K562 (cell line): ENCODE results near the gene ACTA2. TPM values are rescaled to one million over a fixed set of nuclear protein-coding genes. Genes with fewer than 3 reads are reported as not detected.

Source experiments
- ATAC-seq: fragments of 200-7000 bp; cut with Tn5 transposase; 3 replicates; pipeline ENCODE4 v1.9.1; 2020; ENCODE audit warnings: moderate library complexity
- BruUV-seq: library from RNA; stranded (reverse); fragments of 400-500 nt; replicated peaks from 2 replicates; lab custom pipeline; 2021; lab: Mats Ljungman, UMichigan
- CTCF ChIA-PET: fragments of 300-600 bp; formaldehyde crosslinking; extraction: SDS; loops from one replicate; lab custom pipeline; 2021; ENCODE audit warnings: low intra/inter-chr PET ratio; lab: Yijun Ruan, JAX
- POLR2A ChIA-PET: fragments of 300-600, 350-650 bp; sonication (Branson Sonifier 250); formaldehyde crosslinking; extraction: SDS; loops from one replicate; lab custom pipeline; 2021; ENCODE audit warnings: antibody characterized with exemption, inconsistent platforms; lab: Yijun Ruan, JAX
- DNase-seq, 4 experiments: peaks; one replicate each; pipeline versions ENCODE4 v3.0.0 to v3.0.0-alpha.2; 2011 to 2018; ENCODE audit warnings: low spot score in 3 of 4, mixed read lengths in 3 of 4; ENCODE audit errors: extremely low read depth in 1 of 4
- FAIRE-seq: peaks from 2 replicates; lab custom pipeline; 2011; peaks lifted over from hg19 to GRCh38; lab: Jason Lieb, UNC
- H2AFZ ChIP-seq: 2 replicates; pipeline ENCODE4 v1.6.0; 2011; ENCODE audit warnings: low read depth, low read length, control low read depth, inconsistent platforms
- H3K27ac ChIP-seq: fragments of 200-600 bp; 3 replicates; pipeline ENCODE4 v1.8.0; 2011; ENCODE audit warnings: low read depth, mild to moderate bottlenecking, control low read depth, inconsistent platforms, low read length, moderate library complexity, mixed read lengths; ENCODE audit errors: extremely low read depth
- H3K27me3 ChIP-seq, 2 experiments: fragments of 300-600 bp in 1 of 2; 2 replicates in 1 of 2; 3 replicates in 1 of 2; pipeline versions ENCODE4 v1.6.0 to v1.8.0; 2011; ENCODE audit warnings: inconsistent platforms in 2 of 2, low read length in 2 of 2, mild to moderate bottlenecking in 1 of 2, mixed read lengths in 1 of 2, moderate library complexity in 1 of 2; ENCODE audit not compliant: control insufficient read depth in 2 of 2, insufficient read depth in 2 of 2
- H3K36me3 ChIP-seq: fragments of 300-600 bp; 3 replicates; pipeline ENCODE4 v1.8.0; 2011; ENCODE audit warnings: mild to moderate bottlenecking, low read length, inconsistent platforms; ENCODE audit not compliant: control insufficient read depth, insufficient read depth
- H3K4me1 ChIP-seq, 2 experiments: fragments of 200-600 bp in 1 of 2; replicated peaks in 1 of 2; 2 replicates in 1 of 2; 3 replicates in 1 of 2; pipeline versions ENCODE4 v1.5.1 to v1.8.0; 2011; ENCODE audit warnings: inconsistent platforms in 2 of 2, low read length in 2 of 2, mild to moderate bottlenecking in 1 of 2, mixed read lengths in 1 of 2, moderate library complexity in 1 of 2; ENCODE audit not compliant: control insufficient read depth in 2 of 2, insufficient read depth in 2 of 2
- H3K4me2 ChIP-seq: 2 replicates; pipeline ENCODE4 v1.6.1; 2011; ENCODE audit warnings: low read length, control low read depth, inconsistent platforms, mixed read lengths; ENCODE audit not compliant: insufficient read depth
- H3K4me3 ChIP-seq: fragments of 200-600 bp; sonication (generic), shearing (Covaris generic); 2 replicates; pipeline ENCODE4 v1.5.1; 2016; ENCODE audit warnings: control low read depth, inconsistent platforms
- H3K79me2 ChIP-seq: fragments of 200-600 bp; 3 replicates; pipeline ENCODE4 v1.8.0; 2011; ENCODE audit warnings: low read length, inconsistent platforms; ENCODE audit not compliant: control insufficient read depth, insufficient read depth
- H3K9ac ChIP-seq, 2 experiments: 2 replicates each; pipeline versions ENCODE4 v1.6.0 to v1.6.1; 2011; ENCODE audit warnings: low read depth in 2 of 2, low read length in 2 of 2, control low read depth in 1 of 2, inconsistent platforms in 1 of 2, mild to moderate bottlenecking in 1 of 2, mixed read lengths in 1 of 2; ENCODE audit not compliant: insufficient read depth in 1 of 2
- H3K9me1 ChIP-seq: one replicate; pipeline ENCODE4 v1.6.0; 2011; ENCODE audit warnings: inconsistent platforms, mild to moderate bottlenecking, low read length, moderate library complexity; ENCODE audit not compliant: control insufficient read depth, insufficient read depth
- H3K9me3 ChIP-seq: replicated peaks from 2 replicates; pipeline ENCODE4 v1.5.1; 2011; ENCODE audit warnings: low read depth, low read length, inconsistent platforms; ENCODE audit not compliant: control insufficient read depth, insufficient read depth
- H4K20me1 ChIP-seq: replicated peaks from 2 replicates; pipeline ENCODE4 v1.6.1; 2011; ENCODE audit warnings: low read length, inconsistent platforms, mixed read lengths; ENCODE audit not compliant: control insufficient read depth, insufficient read depth
- CBX3 ChIP-seq, 2 experiments: IDR thresholded peaks; 1 replicate in 1 of 2; 2 replicates in 1 of 2; pipeline ENCODE4 v1.6.1; 2012; ENCODE audit warnings: inconsistent platforms in 2 of 2, low read length in 2 of 2, borderline replicate concordance in 1 of 2, control low read depth in 1 of 2
- ILK ChIP-seq: fragments of 450-650 bp; IDR thresholded peaks from 2 replicates; pipeline ENCODE4 v1.6.1; 2016; ENCODE audit warnings: missing genetic modification characterization, low read depth, mild to moderate bottlenecking, missing compliant biosample characterization, moderate library complexity, borderline replicate concordance
- KHSRP ChIP-seq: fragments of 450-650 bp; IDR thresholded peaks from 2 replicates; pipeline ENCODE4 v1.6.1; 2017
- MEF2A ChIP-seq: IDR thresholded peaks from 2 replicates; pipeline ENCODE4 v1.6.1; 2011; ENCODE audit warnings: low read depth, mild to moderate bottlenecking, low read length, moderate library complexity; ENCODE audit not compliant: control insufficient read depth
- SREBF2 ChIP-seq: sonication (generic); formaldehyde crosslinking; IDR thresholded peaks from 2 replicates; pipeline ENCODE4 v1.4.0; 2020; ENCODE audit warnings: mild to moderate bottlenecking, missing genetic modification reagents
- TCF7L2 ChIP-seq: fragments of 150-350 bp; IDR thresholded peaks from 2 replicates; pipeline ENCODE4 v1.6.1; 2016; ENCODE audit warnings: low read depth, mild to moderate bottlenecking, low read length, moderate library complexity
- TRIM28 ChIP-seq: fragments of 450-650 bp; IDR thresholded peaks from 2 replicates; pipeline ENCODE4 v1.6.1; 2017
- ZEB2 ChIP-seq: fragments of 450-650 bp; IDR thresholded peaks from 2 replicates; pipeline ENCODE4 v1.6.1; 2016
- ZFP30 ChIP-seq: fragments of 250-450 bp; sonication (Bioruptor Pico); IDR thresholded peaks from 2 replicates; pipeline ENCODE4 v1.8.0; 2022; ENCODE audit warnings: moderate library complexity, mild to moderate bottlenecking, inconsistent platforms, borderline replicate concordance
- ZNF133 ChIP-seq: fragments of 250-450 bp; sonication (Bioruptor Pico); IDR thresholded peaks from 2 replicates; pipeline ENCODE4 v1.4.0; 2020; ENCODE audit warnings: mild to moderate bottlenecking
- ZNF217 ChIP-seq: sonication (generic); formaldehyde crosslinking; IDR thresholded peaks from 2 replicates; pipeline ENCODE4 v1.8.0; 2022; ENCODE audit warnings: mild to moderate bottlenecking, missing genetic modification reagents
- WGBS: fragments of 100-300 bp; shearing (Covaris generic); methylation state at CpG from one replicate; pipeline ENCODE4 v1.1.6; 2016; ENCODE audit warnings: low coverage, mixed read lengths; ENCODE audit not compliant: insufficient coverage; ENCODE audit errors: missing lambda C conversion rate; 5-methylcytosine and 5-hydroxymethylcytosine counted together
- in situ Hi-C: fragments of 300-500 bp; cut with MboI; formaldehyde crosslinking; loops from 4 replicates; pipeline ENCODE4 v1.15.0; 2018; ENCODE audit warnings: inconsistent platforms, mixed read lengths
- intact Hi-C: fragments of 100-400 bp; cut with micrococcal nuclease; formaldehyde crosslinking; loops from 2 replicates; pipeline ENCODE4 v1.14.2; 2022
- polyA plus RNA-seq, 8 experiments: library from polyadenylated mRNA; depleted of rRNA in 4 of 8; stranded (reverse) in 5 of 8; unstranded in 3 of 8; fragments of >200 nt; fragmentation: Nextera tagmentation in 2 of 8; fragmentation: Illumina TruSeq in 1 of 8; extraction: Ambion mirVana in 2 of 8; extraction: Trizol in 1 of 8; gene quantifications; 2 replicates each; pipeline versions ENCODE4 v1.2.1 to v1.2.3, GENCODE V29; 2011 to 2014; ENCODE audit warnings: inconsistent platforms in 1 of 8, missing spikeins in 1 of 8
- total RNA-seq, 7 experiments: library from RNA; depleted of rRNA in 6 of 7; stranded (reverse); fragments of >200 nt in 6 of 7; fragmentation: Illumina TruSeq in 2 of 7; extraction: Trizol in 2 of 7; gene quantifications; 2 replicates each; pipeline versions ENCODE4 v1.2.1 to v1.2.3, GENCODE V29; 2011 to 2021; ENCODE audit warnings: low replicate concordance in 1 of 7
- TF ChIP-seq, protein P1 (sequence below): fragments of 250-450 bp; sonication (Bioruptor Pico); IDR thresholded peaks from 2 replicates; pipeline ENCODE4 v1.4.0; 2020; ENCODE audit warnings: mild to moderate bottlenecking, moderate library complexity
- TF ChIP-seq, protein P2 (sequence below): fragments of 450-650 bp; IDR thresholded peaks from 2 replicates; pipeline ENCODE4 v1.6.1; 2014; ENCODE audit warnings: low read depth, mild to moderate bottlenecking, moderate library complexity, borderline replicate concordance
- TF ChIP-seq, protein P3 (sequence below): fragments of 450-650 bp; IDR thresholded peaks from 2 replicates; pipeline ENCODE4 v1.6.1; 2017; ENCODE audit warnings: antibody characterized with exemption
- TF ChIP-seq, protein P4 (sequence below): IDR thresholded peaks from 2 replicates; pipeline ENCODE4 v1.6.1; 2014; ENCODE audit warnings: antibody characterized with exemption
- TF ChIP-seq, protein P5 (sequence below): fragments of 450-650 bp; IDR thresholded peaks from 2 replicates; pipeline ENCODE4 v1.6.1; 2016

The ACTA2 gene
- total and polyA plus RNA-seq, 9 of the 15 experiments (the other 6 are each of a cell fraction or from before 2014, with no cell fraction given) = 0.15 to 1.0 (median 0.38) TPM; not detected in 3

DNA sequence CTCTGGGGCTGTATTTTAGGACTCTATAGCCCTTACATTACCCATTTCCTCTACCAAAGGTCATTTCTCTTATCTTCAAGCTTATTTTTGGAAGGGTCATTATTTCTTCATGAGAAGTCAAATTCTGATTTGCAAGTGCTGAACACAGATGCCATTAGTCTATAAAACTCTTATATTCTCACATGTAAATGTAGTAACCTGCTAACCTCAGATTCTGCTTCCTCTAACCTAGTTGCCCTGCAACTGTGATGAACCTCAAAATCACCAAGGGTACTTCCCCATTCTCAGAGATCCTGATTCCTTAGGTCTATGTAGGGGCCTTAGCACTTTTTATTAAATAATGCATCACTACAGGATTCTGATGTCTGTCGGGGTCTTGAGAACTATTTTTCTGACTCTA is 44.4 kb upstream of the ACTA2 start:
- Histone ChIP-seq H3K4me1 (no peaks in the 10 kb centered on the region), H3K9ac (no peak overlapping the region), H3K9me1 (no peaks in the 10 kb centered on the region), H3K27ac (no peak overlapping the region), H2AFZ (no peak overlapping the region), H3K27me3 (no peaks in the 10 kb centered on the region), H4K20me1 (no peaks in the 10 kb centered on the region), H3K9me3 (no peaks in the 10 kb centered on the region), H3K79me2 (no peaks in the 10 kb centered on the region), H3K4me3 (no peak overlapping the region), H3K36me3 (no peaks in the 10 kb centered on the region), H3K4me2 (no peak overlapping the region)
- in situ Hi-C loops (no loop called here), intact Hi-C loops (no loop called here)
- no peak for DNase-seq
- WGBS = 0% methylated on average over 1 of the region's 1 CpG
- no peak for FAIRE-seq
- ChIA-PET CTCF (no interaction called here), POLR2A (no interaction called here)
- no TSS peak for BruUV-seq
- ATAC-seq = no peak
- TF ChIP-seq, protein P1, sequence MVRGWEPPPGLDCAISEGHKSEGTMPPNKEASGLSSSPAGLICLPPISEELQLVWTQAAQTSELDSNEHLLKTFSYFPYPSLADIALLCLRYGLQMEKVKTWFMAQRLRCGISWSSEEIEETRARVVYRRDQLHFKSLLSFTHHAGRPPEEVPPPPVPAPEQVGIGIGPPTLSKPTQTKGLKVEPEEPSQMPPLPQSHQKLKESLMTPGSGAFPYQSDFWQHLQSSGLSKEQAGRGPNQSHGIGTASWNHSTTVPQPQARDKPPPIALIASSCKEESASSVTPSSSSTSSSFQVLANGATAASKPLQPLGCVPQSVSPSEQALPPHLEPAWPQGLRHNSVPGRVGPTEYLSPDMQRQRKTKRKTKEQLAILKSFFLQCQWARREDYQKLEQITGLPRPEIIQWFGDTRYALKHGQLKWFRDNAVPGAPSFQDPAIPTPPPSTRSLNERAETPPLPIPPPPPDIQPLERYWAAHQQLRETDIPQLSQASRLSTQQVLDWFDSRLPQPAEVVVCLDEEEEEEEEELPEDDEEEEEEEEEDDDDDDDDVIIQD (CRISPR knock-in tag) = no peak
- TF ChIP-seq MEF2A (no peak), ZFP30 (CRISPR knock-in tag) (no peak), TCF7L2 (no peak), SREBF2 (CRISPR knock-in tag) (no peak), ZNF217 (CRISPR knock-in tag) (no peak), TRIM28 (no peak), ZEB2 (no peak), ZNF133 (no peak), CBX3 (IDR thresholded peaks at IDR 0.05; ENCODE audit: borderline replicate concordance in 1 of 2, low read length in 2 of 2) (no peak), ILK (tag) (no peak), KHSRP (no peak)
- TF ChIP-seq, protein P2, sequence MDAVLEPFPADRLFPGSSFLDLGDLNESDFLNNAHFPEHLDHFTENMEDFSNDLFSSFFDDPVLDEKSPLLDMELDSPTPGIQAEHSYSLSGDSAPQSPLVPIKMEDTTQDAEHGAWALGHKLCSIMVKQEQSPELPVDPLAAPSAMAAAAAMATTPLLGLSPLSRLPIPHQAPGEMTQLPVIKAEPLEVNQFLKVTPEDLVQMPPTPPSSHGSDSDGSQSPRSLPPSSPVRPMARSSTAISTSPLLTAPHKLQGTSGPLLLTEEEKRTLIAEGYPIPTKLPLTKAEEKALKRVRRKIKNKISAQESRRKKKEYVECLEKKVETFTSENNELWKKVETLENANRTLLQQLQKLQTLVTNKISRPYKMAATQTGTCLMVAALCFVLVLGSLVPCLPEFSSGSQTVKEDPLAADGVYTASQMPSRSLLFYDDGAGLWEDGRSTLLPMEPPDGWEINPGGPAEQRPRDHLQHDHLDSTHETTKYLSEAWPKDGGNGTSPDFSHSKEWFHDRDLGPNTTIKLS = no peak
- TF ChIP-seq, protein P3, sequence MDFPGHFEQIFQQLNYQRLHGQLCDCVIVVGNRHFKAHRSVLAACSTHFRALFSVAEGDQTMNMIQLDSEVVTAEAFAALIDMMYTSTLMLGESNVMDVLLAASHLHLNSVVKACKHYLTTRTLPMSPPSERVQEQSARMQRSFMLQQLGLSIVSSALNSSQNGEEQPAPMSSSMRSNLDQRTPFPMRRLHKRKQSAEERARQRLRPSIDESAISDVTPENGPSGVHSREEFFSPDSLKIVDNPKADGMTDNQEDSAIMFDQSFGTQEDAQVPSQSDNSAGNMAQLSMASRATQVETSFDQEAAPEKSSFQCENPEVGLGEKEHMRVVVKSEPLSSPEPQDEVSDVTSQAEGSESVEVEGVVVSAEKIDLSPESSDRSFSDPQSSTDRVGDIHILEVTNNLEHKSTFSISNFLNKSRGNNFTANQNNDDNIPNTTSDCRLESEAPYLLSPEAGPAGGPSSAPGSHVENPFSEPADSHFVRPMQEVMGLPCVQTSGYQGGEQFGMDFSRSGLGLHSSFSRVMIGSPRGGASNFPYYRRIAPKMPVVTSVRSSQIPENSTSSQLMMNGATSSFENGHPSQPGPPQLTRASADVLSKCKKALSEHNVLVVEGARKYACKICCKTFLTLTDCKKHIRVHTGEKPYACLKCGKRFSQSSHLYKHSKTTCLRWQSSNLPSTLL = no peak
- TF ChIP-seq, protein P4, sequence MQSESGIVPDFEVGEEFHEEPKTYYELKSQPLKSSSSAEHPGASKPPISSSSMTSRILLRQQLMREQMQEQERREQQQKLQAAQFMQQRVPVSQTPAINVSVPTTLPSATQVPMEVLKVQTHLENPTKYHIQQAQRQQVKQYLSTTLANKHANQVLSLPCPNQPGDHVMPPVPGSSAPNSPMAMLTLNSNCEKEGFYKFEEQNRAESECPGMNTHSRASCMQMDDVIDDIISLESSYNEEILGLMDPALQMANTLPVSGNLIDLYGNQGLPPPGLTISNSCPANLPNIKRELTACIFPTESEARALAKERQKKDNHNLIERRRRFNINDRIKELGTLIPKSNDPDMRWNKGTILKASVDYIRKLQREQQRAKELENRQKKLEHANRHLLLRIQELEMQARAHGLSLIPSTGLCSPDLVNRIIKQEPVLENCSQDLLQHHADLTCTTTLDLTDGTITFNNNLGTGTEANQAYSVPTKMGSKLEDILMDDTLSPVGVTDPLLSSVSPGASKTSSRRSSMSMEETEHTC = no peak
- TF ChIP-seq, protein P5, sequence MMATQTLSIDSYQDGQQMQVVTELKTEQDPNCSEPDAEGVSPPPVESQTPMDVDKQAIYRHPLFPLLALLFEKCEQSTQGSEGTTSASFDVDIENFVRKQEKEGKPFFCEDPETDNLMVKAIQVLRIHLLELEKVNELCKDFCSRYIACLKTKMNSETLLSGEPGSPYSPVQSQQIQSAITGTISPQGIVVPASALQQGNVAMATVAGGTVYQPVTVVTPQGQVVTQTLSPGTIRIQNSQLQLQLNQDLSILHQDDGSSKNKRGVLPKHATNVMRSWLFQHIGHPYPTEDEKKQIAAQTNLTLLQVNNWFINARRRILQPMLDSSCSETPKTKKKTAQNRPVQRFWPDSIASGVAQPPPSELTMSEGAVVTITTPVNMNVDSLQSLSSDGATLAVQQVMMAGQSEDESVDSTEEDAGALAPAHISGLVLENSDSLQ = no peak
